Renal pelvis (tissue), 12 donors: ENCODE measurements around the gene CASP10. TPM values are rescaled to one million over a fixed set of nuclear protein-coding genes. Genes with fewer than 3 reads are reported as not detected.
"Not testable (repeated sequence)": the region's sequence is repeated elsewhere in the genome, so short reads cannot be mapped to it uniquely, and the experiment has no call there.

Source experiments
- DNase-seq: peaks from one replicate; pipeline ENCODE4 v3.0.0-alpha.2; 2013
- long read RNA-seq, 16 experiments: transcript quantifications; one replicate each; lab custom pipeline, GENCODE V29; 2026
- polyA plus RNA-seq, 3 donors: library from polyadenylated mRNA; unstranded; fragments of 120-200 nt; gene quantifications; one replicate each; pipeline ENCODE4 v1.2.1, GENCODE V29; 2013; ENCODE audit not compliant: insufficient read length in 3 of 3

Gene CASP10
- polyA plus RNA-seq: 10 to 100 TPM in 2 of 3 donors, 1 to 10 TPM in 1; 7.0 to 11.1 (median 10.1) TPM
- long read RNA-seq, donor 1, partial matches to known transcripts: 0 of 1 reads
- long read RNA-seq, donor 1, other reads (novel, unspliced or antisense): 0 of 1 reads
- long read RNA-seq, donor 2: 0 reads
- long read RNA-seq, donor 3, full-length matches to known transcripts: 1 of 1 reads
- long read RNA-seq, donor 3, partial matches to known transcripts: 0 of 1 reads
- long read RNA-seq, donor 3, other reads (novel, unspliced or antisense): 0 of 1 reads
- long read RNA-seq, donor 4: 0 reads
- long read RNA-seq, donor 5: 0 reads
- long read RNA-seq, donor 6: 0 reads
- long read RNA-seq, donor 7, partial matches to known transcripts: 0 of 2 reads
- long read RNA-seq, donor 7, other reads (novel, unspliced or antisense): 0 of 2 reads
- long read RNA-seq, donor 8, partial matches to known transcripts: 0 of 1 reads
- long read RNA-seq, donor 8, other reads (novel, unspliced or antisense): 0 of 1 reads
- long read RNA-seq, donor 9, full-length matches to known transcripts: 1 of 1 reads
- long read RNA-seq, donor 9, partial matches to known transcripts: 0 of 1 reads
- long read RNA-seq, donor 9, other reads (novel, unspliced or antisense): 0 of 1 reads
- long read RNA-seq, donor 10: 0 reads
- long read RNA-seq, donor 11: 0 reads
- long read RNA-seq, donor 12: 0 reads
- long read RNA-seq, donor 13: 0 reads
- long read RNA-seq, donor 14: 0 reads
- long read RNA-seq, donor 15: 0 reads
- long read RNA-seq, donor 16: 0 reads

GRCh38 chr2:201182650-201183364 lies at the start of gene CASP10:
TSS of gene CASP10 (plus strand) at chr2:201183141. CDS start at chr2:201185778, 2,637 bp downstream.
- peak; percentile 71 for DNase-seq

- DNase-seq: no peak
These were observed 47.6 kb upstream of the CASP10 start for GRCh38 chr2:201135386-201135785.

GRCh38 chr2:201136889-201137321 lies 46.0 kb upstream of the CASP10 start:
- no peak for DNase-seq

GRCh38 chr2:201137505-201138400 lies 45.2 kb upstream of the CASP10 start:
- no peak for DNase-seq

- no peak for DNase-seq
These were observed 44.5 kb upstream of the CASP10 start for GRCh38 chr2:201138401-201138970.

- not testable (repeated sequence) for DNase-seq
These were observed 43.8 kb upstream of the CASP10 start for GRCh38 chr2:201138986-201139781.

- DNase-seq: no peak
These were observed 42.9 kb upstream of the CASP10 start for GRCh38 chr2:201139836-201140604.

- no peak for DNase-seq
These were observed 38.6 kb upstream of the CASP10 start for GRCh38 chr2:201144101-201145051.

GRCh38 chr2:201148434-201148990 lies 34.4 kb upstream of the CASP10 start:
- DNase-seq: no peak

GRCh38 chr2:201149064-201149820 lies 33.7 kb upstream of the CASP10 start:
- DNase-seq: no peak

- DNase-seq: not testable (repeated sequence)
These were observed 33.1 kb upstream of the CASP10 start for GRCh38 chr2:201149821-201150165.

GRCh38 chr2:201150454-201151020 lies 32.4 kb upstream of the CASP10 start:
- DNase-seq: no peak

- DNase-seq: no peak
These were observed 31.6 kb upstream of the CASP10 start for GRCh38 chr2:201151127-201151981.

- DNase-seq: no peak
These were observed 30.4 kb upstream of the CASP10 start for GRCh38 chr2:201152517-201152916.

GRCh38 chr2:201152999-201153815 lies 29.7 kb upstream of the CASP10 start:
- DNase-seq: no peak
